ENCODE measurements around the gene UHRF2. TPM values are rescaled to one million over a fixed set of nuclear protein-coding genes. Genes with fewer than 3 reads are reported as not detected.
"Not testable (repeated sequence)": the region's sequence is repeated elsewhere in the genome, so short reads cannot be mapped to it uniquely, and the experiment has no call there.

UHRF2 gene
- polyA plus RNA-seq, 4 donors = 60.6 to 77.1 (median 71.0) TPM

DNA sequence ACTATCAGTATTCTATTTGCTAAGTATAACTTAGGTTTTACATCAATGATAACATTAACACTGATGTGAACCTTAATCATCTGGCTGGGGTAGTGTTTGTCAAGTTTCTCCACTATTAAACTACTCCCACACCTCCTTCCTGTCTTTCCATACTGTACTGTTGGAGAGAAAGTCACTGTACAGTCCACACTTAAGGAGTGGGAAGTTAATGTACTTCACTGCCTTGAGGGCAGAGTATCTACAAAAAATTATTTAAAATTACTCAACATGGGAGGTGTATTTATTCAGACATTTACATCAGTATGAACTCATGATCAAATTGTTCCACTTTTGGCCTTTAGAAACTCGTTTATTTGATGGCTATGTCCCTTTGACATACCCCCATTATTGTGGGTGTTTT, 11.9 kb downstream of the UHRF2 start:
- no peak for DNase-seq (ENCODE audit: low read depth in 4 of 4, low spot score in 3 of 4)

DNA sequence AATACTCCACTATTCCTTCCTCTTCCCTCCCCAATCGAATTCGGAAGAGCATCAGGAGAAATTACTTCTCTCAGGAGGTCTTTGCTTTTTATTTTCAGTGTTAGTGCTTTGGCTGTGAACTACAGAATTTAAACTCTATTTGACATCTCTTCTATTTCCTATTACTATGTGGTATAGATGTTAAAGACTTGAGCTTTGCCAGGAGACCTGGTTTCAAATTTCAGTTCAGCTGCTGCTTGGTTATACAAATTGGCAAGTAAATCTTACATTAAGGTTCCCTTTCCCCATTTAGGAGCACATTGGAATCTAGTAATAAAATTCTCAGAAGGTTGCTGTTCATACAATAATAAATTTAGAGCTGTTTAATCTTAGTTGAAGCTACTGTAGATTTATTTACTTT, 13.1 kb downstream of the UHRF2 start:
- DNase-seq (ENCODE audit: low read depth in 4 of 4, low spot score in 3 of 4) = no peak

DNA sequence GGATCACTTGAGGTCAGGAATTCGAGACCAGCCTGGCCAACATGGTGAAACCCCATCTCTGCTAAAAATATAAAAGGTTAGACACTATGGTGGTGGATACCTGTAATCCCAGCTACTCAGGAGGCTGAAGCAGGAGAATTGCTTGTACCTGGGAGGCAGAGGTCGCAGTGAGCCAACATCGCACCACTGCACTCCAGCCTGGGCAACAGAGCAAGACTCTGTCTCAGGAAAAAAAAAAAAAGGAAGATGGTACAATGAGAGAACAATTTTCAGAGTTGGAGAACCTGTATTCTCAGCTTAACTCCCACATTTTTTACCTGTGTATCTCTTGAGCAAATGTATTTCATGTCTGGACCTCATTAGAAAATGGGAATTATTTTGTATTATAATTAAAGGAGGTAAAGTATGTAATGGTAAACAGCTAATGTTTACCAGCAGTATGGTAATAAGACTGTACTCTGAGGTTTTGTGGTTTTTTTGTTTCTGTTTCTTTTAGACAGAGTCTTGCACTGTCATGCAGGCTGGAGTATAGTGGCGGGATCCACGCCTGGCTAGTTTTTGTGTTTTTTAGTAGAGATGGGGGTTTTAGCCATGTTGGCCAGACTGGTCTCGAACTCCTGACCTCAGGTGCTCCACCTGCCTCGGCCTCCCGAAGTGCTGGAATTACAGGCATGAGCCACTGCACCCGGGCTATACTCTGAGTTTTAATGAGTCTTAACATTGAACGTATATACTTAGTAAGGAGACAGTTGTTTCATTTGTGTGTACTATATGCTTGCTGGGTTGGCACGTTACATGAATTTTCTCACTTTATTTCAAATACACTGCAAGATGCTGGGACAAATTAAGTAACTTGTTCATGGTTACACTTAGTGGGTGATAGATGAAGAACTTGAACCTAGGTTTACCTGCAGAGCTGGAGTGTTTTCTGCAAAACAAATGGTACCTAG, 16.2 kb downstream of the UHRF2 start:
- no peak for DNase-seq (ENCODE audit: low read depth in 4 of 4, low spot score in 3 of 4)

DNA sequence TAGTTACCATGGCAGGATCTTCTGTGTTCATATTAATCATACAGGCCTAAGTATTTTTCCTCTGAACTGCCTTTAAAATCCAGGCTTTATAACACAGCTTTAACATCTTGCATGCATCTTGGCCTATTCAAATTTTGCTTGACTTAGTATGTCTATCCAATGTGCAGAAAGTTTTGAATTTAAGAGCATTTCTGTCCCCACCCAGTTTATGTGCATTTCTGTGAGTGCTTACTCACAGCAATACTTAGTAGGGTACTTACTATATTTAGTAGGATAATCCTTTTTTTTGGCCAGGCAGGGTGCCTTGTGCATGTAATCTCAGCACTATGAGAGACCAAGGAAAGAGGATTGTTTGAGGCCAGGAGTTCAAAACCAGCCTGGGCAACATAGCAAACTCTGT, 18.0 kb downstream of the UHRF2 start:
- DNase-seq (ENCODE audit: low read depth in 4 of 4, low spot score in 3 of 4) = no peak

DNA sequence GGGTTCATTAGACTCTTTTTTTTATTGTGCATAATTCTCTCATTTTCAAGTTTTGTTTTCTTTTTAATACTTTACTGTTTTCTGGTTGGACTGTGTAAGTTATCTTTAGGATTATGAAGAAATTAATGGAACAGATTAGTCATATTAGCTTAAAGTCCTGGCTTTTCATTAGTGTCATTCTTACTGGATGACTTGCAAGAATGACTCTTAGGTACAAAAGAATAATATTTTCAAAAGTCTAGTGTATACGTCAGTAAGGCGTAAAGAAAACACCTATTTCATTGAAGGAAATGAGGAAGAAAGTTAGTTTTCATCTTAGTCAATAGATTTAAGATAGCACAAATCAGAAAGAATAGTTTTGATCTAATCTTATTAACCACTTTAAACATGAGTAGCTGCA, 20.4 kb downstream of the UHRF2 start:
- no peak for DNase-seq (ENCODE audit: low read depth in 4 of 4, low spot score in 3 of 4)

DNA sequence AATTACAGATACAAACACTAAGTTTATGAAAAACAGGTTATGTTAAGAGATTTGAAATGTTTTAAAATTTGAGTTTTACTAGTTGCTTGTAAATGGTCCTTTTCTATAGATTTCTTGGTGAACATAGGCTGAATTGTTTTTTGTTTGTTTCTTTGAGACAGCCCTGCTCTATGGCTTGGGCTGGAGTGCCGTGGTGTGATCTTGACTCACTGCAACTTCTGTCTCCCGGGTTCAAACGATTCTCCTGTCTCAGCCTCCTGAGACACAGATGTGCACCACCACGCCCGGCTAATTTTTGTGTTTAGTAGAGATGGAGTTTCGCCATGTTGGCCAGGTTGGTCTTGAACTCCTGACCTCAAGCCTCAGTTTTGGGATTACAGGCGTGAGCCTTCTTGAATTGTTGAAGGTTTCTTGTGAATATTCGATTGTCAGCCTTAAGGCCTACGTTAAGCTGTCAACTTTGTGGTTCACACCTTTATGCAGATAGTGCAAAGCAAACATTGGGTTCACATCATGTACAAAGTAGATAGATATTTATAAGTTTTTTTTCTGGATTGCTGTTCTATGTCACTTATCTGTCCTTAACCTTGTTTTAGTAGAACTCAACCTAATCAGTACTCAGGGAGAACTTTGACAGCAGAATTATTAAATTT, 26.2 kb downstream of the UHRF2 start:
- DNase-seq (ENCODE audit: low read depth in 4 of 4, low spot score in 3 of 4) = no peak

DNA sequence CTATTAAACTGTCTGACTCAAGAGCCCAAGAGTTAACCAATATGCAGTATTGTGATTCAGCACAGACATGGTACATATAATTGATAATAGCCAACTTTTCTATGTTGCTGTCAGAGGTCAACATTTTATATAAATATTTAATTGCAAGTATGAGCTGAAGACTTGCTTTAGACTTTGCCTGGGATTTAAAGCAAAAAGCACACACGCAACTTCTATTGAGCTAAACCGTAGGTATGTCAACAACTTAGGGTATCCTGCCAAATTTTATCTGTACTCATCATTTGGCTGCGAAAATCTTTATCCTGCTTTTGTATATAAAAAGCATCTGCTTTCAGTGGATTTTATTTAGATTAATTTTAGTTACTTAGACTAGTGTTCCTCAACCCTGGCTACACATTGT, 27.4 kb downstream of the UHRF2 start:
- DNase-seq (ENCODE audit: low read depth in 4 of 4, low spot score in 3 of 4) = no peak

DNA sequence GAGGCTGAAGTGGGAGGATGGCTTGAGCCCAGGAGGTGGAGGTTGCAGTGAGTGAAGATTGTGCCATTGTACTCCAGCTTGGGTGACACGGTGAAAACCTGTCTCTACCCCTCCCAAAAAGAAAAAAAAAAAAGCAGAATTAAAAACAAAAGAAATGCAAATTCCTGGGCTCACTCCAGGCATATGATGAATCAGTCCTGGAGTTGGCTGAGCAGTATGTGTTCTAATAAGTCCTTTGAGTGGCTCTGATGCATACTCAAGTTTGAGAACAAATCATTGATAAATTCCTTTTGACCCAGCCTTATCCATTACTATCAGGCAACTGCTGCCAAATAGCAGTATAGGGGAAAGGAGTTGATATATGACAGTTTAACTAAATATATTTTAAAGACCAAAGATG, 28.3 kb downstream of the UHRF2 start:
- DNase-seq (ENCODE audit: low read depth in 4 of 4, low spot score in 3 of 4) = no peak

DNA sequence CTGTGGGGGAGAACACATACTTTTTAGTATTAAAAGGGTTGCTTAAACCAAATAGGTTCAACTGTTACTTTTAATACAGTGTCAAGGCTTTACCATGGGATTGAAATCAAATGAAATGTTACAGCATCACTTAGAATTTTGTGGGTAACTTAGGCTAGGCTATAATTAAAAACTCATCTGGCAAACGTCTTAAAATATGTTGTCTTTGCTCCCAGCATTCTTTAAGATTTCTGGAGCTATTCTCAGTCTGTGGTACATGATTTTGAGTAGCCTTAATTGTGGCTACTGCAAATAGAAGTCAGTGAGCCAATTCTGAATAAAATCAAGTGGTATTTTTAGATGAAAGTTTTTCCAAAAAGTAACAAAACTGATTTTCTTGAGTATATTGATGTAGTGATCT, 30.7 kb downstream of the UHRF2 start:
- no peak for DNase-seq (ENCODE audit: low read depth in 4 of 4, low spot score in 3 of 4)

DNA sequence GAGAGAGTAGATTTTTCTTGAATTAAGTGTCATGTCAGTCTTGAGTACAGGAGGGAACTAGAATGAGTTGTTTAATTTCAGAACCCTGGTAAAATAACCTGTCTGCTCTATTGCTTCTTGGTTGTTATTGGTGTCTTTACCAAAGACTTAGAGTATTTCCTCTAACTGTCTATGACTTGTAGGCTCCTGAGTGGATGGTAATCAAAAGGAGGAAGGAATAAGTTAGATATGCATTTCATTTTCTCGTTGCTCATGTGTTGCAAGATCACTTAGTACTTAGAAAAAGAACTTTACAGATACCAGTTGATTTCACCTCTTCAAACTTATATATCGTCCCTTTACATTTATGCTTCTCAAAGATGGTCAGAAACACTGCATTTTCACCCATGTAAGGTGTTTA, 31.1 kb downstream of the UHRF2 start:
- no peak for DNase-seq (ENCODE audit: low read depth in 4 of 4, low spot score in 3 of 4)

DNA sequence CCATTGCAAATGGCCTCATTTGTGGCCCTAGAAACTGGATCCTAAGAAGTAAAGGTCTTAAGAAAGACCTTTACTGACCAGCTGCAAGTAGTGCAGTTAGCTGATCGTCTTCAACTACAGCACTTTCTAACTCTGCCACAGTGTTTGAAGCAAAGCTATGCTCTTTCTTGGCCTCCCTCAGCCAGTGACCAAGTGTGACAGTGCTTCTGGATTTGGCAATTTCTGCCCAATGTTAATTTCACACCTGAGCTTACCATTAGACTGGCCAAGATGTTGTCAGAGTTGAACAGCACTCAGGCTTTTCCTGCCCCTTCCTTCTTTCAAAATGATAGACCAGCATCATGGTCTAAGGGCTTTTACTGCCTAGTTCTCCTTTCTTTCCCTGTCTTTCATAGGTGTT, 36.1 kb downstream of the UHRF2 start:
- DNase-seq (ENCODE audit: low read depth in 4 of 4, low spot score in 3 of 4) = no peak

DNA sequence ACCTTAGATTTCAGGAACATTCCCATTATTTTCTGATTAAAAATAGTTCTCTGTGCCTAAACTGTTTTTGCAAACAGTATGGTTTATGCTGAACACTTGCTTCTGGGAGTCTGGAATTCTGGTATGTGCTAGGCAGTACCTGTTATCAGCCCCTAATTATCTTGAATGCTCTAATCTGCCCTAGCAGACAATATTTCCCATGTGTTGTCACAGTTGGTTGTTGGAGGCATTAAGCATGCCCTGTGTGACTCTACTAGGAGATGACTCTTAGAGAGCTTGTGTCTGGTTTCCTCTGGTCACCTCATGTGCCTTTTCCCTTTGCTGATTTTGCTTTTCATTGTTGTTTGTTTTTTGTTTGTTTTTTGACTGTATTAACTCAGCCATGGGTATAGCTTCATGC, 36.6 kb downstream of the UHRF2 start:
- no peak for DNase-seq (ENCODE audit: low read depth in 4 of 4, low spot score in 3 of 4)

DNA sequence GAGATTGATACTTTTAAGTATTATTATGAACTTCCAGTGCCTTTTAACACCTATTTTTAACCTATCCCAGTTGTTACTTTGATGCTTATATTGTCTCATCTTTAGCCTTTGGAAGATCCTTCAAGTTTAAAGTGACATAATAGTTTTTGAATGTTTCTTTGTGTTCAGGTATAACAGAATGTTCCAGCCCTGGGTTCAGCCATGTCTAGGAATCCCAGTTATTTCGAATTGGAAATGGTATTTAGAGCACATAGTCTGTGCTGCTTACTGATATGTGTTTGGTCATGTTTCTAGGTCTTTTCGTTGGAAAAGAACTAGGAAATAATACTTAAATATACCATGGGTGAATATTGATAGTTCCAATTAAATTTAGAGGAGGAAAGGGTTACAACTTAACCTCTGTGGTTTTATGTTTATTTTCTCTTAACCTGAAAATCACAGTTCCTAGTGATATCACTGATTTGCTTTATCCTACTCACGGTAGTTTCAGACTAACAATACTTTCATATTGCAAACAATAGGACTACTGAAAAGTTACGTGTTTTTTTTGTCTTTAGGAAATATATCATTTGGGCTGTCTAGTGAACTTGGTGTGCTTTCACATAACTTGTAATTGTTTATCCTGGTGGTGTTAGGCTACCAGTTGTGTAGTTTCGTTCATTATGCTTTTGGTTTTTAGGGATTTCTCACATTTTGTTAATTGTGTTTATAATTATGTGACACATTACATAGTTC, 37.8 kb downstream of the UHRF2 start:
- DNase-seq (ENCODE audit: low read depth in 4 of 4, low spot score in 3 of 4) = no peak

DNA sequence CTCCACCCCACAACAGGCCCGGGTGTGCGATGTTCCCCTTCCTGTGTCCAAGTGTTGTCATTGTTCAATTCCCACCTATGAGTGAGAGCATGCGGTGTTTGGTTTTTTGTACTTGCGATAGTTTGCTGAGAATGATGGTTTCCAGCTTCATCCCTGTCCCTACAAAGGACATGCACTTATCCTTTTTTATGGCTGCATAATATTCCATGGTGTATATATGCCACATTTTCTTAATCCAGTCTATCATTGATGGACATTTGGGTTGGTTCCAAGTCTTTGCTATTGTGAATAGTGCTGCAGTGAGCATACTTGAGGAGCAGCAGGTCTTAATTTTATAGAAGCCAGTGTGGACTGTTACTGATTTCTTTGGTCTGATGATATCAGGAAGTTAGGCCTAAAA, 42.3 kb downstream of the UHRF2 start:
- DNase-seq (ENCODE audit: low read depth in 4 of 4, low spot score in 3 of 4) = not testable (repeated sequence)

DNA sequence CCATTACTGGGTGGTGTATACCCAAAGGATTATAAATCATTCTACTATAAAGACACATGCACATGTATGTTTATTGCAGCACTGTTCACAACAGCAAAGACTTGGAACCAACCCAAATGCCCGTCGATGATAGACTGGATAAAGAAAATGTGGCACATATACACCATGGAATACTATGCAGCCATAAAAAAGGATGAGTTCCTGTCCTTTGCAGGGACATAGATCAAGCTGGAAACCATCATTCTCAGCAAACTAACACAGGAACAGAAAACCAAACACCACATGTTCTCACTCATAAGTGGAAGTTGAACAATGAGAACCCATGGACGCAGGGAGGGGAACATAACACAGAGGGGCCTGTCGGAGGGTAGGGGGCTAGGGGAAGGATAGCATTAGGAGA, 45.7 kb downstream of the UHRF2 start:
- DNase-seq (ENCODE audit: low read depth in 4 of 4, low spot score in 3 of 4) = not testable (repeated sequence)

DNA sequence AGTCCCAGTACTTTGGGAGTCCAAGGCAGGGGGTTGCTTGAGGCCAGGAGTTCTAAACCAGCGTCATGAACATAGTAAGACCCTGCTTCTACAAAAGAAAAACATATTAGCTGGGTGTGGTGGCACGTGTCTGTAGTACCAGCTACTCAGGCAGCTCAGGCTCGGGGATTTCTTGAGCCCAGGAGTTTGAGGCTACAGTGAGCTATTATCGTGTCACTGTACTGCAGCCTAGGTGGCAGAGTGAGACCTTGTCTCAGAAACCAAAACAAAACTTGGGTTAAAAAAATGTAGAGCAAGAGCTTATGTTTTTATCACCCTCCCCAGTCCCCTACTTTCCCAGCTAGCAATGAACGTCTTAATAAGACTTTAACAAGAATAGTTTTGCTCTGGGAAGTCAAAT, 46.7 kb downstream of the UHRF2 start:
- DNase-seq (ENCODE audit: low read depth in 4 of 4, low spot score in 3 of 4) = no peak

DNA sequence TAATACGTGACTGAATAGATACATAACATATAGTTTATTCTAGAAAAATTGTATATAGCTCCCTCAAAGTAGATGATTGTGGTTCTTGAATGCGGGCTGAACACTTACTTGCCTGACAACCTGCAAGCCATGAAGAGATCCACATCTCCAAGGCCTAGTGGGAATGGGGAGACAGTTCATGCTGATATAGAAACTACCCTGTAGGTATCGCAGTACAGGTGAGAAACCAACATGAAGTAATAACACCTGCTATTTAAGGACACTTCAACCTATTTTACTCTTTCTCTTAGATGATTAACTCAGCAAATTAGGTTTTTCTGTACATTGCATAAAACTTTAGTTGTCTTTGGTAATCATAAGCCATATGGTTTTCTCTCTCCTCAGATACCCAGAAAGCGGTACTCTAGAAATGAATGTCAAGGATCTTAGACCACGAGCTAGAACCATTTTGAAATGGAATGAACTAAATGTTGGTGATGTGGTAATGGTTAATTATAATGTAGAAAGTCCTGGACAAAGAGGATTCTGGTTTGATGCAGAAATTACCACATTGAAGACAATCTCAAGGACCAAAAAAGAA, 47.3 kb downstream of the UHRF2 start:
- DNase-seq (ENCODE audit: low read depth in 4 of 4, low spot score in 3 of 4) = no peak

DNA sequence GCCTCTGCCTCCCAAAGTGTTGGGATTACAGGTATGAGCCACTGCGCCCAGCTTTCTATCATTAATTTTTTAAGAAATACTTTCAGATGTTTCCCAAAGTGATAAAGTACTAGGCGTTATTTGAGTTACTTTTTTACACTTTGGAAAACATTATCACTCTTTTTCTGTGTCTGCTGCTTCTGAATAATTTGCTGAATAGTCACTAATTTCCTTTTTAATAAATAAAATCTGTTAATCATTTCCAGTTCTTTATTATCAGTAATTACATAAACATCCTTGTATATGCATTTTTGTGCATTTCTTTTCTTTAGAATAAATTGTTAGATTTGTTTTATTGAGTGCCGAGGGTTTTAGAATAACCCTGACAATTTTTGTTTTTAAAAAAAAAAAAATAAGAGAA, 48.6 kb downstream of the UHRF2 start:
- no peak for DNase-seq (ENCODE audit: low read depth in 4 of 4, low spot score in 3 of 4)

DNA sequence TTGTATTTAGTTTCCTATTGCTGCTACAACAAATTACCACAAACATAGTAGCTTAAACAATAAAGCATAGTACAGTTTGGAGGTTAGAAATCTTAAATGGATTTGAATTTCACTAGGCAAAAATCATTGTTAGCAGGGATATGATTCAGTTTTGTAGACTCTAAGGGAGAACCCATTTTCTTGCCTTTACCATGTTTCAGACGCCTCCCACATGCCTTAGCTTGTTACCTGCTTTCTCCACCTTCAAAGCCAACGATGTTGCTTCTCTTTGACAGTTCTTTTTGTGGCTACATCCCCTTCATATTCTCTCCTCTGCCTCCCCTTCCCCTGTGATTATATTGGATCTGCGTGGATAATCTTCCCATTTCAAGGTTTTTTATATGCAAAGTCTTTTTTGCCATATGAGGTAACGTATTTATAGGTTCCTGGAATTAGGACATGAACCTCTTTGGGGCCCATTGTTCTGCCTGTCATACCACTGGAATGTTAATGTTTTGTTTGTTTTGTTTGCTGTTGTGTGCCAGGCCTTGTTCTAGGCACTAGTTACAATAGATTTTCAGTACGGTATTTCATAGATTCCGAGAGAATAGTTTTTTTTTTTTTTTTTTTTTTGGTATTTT, 54.1 kb downstream of the UHRF2 start:
- DNase-seq (ENCODE audit: low read depth in 4 of 4, low spot score in 3 of 4) = no peak

DNA sequence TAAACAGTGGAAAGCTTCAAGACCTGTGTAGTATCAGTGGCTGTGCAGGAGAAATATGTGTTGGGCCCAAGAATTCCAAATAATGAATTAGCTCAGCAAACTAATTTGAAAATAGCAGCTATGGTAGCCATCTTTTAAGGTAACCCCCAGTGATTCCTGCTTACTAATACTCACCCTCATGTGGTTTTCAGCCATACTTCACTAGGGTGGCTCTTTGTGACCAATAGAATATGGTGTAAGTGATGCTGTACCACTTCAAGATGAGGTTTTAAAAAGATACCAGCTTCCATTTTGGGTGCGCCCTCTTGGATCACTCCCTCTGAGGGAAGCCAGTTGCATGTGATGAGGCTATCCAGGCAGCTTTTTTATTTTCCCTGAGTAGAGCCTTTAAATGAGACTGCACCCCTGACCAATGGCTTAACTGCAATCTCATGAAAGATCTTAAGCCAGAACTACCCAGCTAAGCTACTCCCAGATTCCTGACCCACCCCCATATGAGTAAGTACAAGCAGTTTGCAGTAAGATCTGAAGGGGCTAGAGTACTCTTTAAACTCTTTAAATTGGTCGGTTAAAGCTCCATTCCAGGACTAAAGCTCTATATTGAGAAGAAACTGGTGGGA, 58.3 kb downstream of the UHRF2 start:
- DNase-seq (ENCODE audit: low read depth in 4 of 4, low spot score in 3 of 4) = no peak

All from right renal pelvis (tissue), 4 donors.